ENCODE measurements around the gene AIP.

DNA sequence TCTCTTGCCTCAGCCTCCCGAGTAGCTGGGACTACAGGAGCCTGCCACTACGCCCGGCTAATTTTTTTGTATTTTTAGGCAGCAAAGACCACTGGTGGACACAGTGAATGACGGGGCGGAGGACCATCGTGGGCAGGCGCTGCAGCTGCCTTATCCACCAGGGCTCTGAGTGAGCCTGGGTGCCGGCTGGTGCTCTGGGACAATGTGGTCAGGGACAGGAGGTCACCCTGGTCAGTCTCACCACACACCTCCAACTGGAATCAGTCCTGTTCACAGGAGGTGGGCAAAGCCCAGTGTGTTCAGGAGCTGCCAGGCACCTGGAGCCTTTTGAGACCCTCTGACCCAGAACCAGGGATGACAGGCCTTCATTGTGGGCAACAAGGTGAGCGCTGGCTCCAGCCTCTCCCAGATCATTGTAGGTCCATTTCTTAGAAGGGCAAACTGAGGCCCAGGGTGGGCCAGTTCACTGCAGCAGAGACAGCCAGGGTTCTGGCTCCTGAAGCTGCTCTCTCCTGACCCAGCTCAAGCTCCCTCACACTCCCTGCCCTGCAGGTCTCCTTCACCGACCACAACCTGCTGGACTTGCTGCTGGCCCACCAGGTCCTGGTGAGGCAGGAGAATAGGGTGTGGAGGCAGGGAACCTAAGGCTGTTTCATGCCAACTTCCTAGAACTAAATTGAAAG, 56.1 kb downstream of the AIP start:
- TF ChIP-seq POLR2AphosphoS5 (IDR thresholded peaks at IDR 0.05; ENCODE audit: low read depth) = no peak
- TF ChIP-seq, protein P1, sequence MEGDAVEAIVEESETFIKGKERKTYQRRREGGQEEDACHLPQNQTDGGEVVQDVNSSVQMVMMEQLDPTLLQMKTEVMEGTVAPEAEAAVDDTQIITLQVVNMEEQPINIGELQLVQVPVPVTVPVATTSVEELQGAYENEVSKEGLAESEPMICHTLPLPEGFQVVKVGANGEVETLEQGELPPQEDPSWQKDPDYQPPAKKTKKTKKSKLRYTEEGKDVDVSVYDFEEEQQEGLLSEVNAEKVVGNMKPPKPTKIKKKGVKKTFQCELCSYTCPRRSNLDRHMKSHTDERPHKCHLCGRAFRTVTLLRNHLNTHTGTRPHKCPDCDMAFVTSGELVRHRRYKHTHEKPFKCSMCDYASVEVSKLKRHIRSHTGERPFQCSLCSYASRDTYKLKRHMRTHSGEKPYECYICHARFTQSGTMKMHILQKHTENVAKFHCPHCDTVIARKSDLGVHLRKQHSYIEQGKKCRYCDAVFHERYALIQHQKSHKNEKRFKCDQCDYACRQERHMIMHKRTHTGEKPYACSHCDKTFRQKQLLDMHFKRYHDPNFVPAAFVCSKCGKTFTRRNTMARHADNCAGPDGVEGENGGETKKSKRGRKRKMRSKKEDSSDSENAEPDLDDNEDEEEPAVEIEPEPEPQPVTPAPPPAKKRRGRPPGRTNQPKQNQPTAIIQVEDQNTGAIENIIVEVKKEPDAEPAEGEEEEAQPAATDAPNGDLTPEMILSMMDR (IDR thresholded peaks at IDR 0.05; ENCODE audit: insufficient read depth, low read length) = no peak
- TF ChIP-seq, protein P2, sequence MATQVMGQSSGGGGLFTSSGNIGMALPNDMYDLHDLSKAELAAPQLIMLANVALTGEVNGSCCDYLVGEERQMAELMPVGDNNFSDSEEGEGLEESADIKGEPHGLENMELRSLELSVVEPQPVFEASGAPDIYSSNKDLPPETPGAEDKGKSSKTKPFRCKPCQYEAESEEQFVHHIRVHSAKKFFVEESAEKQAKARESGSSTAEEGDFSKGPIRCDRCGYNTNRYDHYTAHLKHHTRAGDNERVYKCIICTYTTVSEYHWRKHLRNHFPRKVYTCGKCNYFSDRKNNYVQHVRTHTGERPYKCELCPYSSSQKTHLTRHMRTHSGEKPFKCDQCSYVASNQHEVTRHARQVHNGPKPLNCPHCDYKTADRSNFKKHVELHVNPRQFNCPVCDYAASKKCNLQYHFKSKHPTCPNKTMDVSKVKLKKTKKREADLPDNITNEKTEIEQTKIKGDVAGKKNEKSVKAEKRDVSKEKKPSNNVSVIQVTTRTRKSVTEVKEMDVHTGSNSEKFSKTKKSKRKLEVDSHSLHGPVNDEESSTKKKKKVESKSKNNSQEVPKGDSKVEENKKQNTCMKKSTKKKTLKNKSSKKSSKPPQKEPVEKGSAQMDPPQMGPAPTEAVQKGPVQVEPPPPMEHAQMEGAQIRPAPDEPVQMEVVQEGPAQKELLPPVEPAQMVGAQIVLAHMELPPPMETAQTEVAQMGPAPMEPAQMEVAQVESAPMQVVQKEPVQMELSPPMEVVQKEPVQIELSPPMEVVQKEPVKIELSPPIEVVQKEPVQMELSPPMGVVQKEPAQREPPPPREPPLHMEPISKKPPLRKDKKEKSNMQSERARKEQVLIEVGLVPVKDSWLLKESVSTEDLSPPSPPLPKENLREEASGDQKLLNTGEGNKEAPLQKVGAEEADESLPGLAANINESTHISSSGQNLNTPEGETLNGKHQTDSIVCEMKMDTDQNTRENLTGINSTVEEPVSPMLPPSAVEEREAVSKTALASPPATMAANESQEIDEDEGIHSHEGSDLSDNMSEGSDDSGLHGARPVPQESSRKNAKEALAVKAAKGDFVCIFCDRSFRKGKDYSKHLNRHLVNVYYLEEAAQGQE (IDR thresholded peaks at IDR 0.05; ENCODE audit: insufficient replicate concordance, low read depth) = no peak
